GM12878 (cell line): ENCODE measurements around the gene CSTF1. TPM values are rescaled to one million over a fixed set of nuclear protein-coding genes. Genes with fewer than 3 reads are reported as not detected.

Experiments
- ATAC-seq: fragments of 200-7000 bp; cut with Tn5 transposase; 3 replicates; pipeline ENCODE4 v1.9.1; 2020; ENCODE audit warnings: mild to moderate bottlenecking, moderate library complexity
- BruUV-seq: library from RNA; stranded (reverse); fragments of 400-500 nt; replicated peaks from 2 replicates; lab custom pipeline; 2021; lab: Mats Ljungman, UMichigan
- CTCF ChIA-PET: fragments of 300-600 bp; sonication (Branson Sonifier 250); formaldehyde crosslinking; extraction: SDS; loops from one replicate; lab custom pipeline; 2021; ENCODE audit warnings: inconsistent platforms; lab: Yijun Ruan, JAX
- POLR2A ChIA-PET: fragments of 350-600 bp; formaldehyde crosslinking; extraction: SDS; loops from one replicate; lab custom pipeline; 2021; ENCODE audit warnings: inconsistent platforms; lab: Charles Lee
- RAD21 ChIA-PET: fragments of 300-600 bp; sonication (Branson Sonifier 250); formaldehyde crosslinking; loops from one replicate; lab custom pipeline; 2023; ENCODE audit warnings: antibody characterized with exemption; ENCODE audit not compliant: unreplicated experiment; lab: Charles Lee
- SMC1A ChIA-PET: fragments of 300-600 bp; sonication (Branson Sonifier 250); formaldehyde crosslinking; loops from one replicate; lab custom pipeline; 2023; ENCODE audit not compliant: unreplicated experiment, uncharacterized antibody; lab: Charles Lee
- DNase-seq: peaks from one replicate; pipeline ENCODE4 v3.0.0-alpha.2; 2011; ENCODE audit warnings: low read depth, low spot score
- FAIRE-seq: peaks from 3 replicates; lab custom pipeline; 2011; peaks lifted over from hg19 to GRCh38; lab: Jason Lieb, UNC
- H2AFZ ChIP-seq: 2 replicates; pipeline ENCODE4 v1.6.0; 2011; ENCODE audit warnings: low read depth, low read length, control low read depth; ENCODE audit not compliant: control insufficient read depth
- H3K27ac ChIP-seq: 2 replicates; pipeline ENCODE4 v1.5.1; 2011; ENCODE audit warnings: control low read depth; ENCODE audit not compliant: control insufficient read depth, insufficient read depth
- H3K27me3 ChIP-seq, 2 experiments: replicated peaks in 1 of 2; 2 replicates each; pipeline versions ENCODE4 v1.6.0 to v1.6.1; 2011; ENCODE audit warnings: low read length in 1 of 2; ENCODE audit not compliant: control insufficient read depth in 2 of 2, insufficient read depth in 2 of 2
- H3K36me3 ChIP-seq, 2 experiments: 2 replicates each; pipeline ENCODE4 v1.5.1; 2011; ENCODE audit warnings: low read length in 1 of 2; ENCODE audit not compliant: control insufficient read depth in 2 of 2, insufficient read depth in 2 of 2
- H3K4me1 ChIP-seq: 2 replicates; pipeline ENCODE4 v1.6.1; 2011; ENCODE audit warnings: mild to moderate bottlenecking, low read length, moderate library complexity, mixed read lengths; ENCODE audit not compliant: control insufficient read depth, insufficient read depth
- H3K4me2 ChIP-seq: 2 replicates; pipeline ENCODE4 v1.6.0; 2011; ENCODE audit warnings: control low read depth; ENCODE audit not compliant: control insufficient read depth, insufficient read depth
- H3K4me3 ChIP-seq: fragments of 200-600 bp; sonication (generic); 2 replicates; pipeline ENCODE4 v1.5.1; 2016
- H3K79me2 ChIP-seq: 2 replicates; pipeline ENCODE4 v1.6.0; 2011; ENCODE audit warnings: low read length; ENCODE audit not compliant: control insufficient read depth, insufficient read depth
- H3K9ac ChIP-seq: 2 replicates; pipeline ENCODE4 v1.8.0; 2011; ENCODE audit warnings: low read length, control low read depth, mixed read lengths; ENCODE audit not compliant: control insufficient read depth, insufficient read depth
- H3K9me3 ChIP-seq: replicated peaks from 3 replicates; pipeline ENCODE4 v1.5.1; 2011; ENCODE audit warnings: mild to moderate bottlenecking, low read length; ENCODE audit not compliant: control insufficient read depth, insufficient read depth
- H4K20me1 ChIP-seq: 2 replicates; pipeline ENCODE4 v1.6.0; 2011; ENCODE audit not compliant: control insufficient read depth, insufficient read depth
- HDAC6 ChIP-seq: fragments of 200-600 bp; sonication (generic); IDR thresholded peaks from one replicate; pipeline ENCODE4 v1.8.0; 2017; ENCODE audit warnings: antibody characterized with exemption; ENCODE audit not compliant: unreplicated experiment
- MXI1 ChIP-seq: fragments of 150-350 bp; IDR thresholded peaks from 2 replicates; pipeline ENCODE4 v1.6.1; 2011; ENCODE audit warnings: low read depth, mild to moderate bottlenecking, inconsistent platforms, low read length, improper control_type of control experiment
- POLR2A ChIP-seq: IDR thresholded peaks from 2 replicates; pipeline ENCODE4 v1.6.1; 2011; ENCODE audit warnings: low read depth, mild to moderate bottlenecking, low read length
- RBBP5 ChIP-seq: fragments of 200-600 bp; sonication (generic); conservative IDR thresholded peaks from 2 replicates; pipeline ENCODE4 v1.6.1; 2016
- RELA ChIP-seq: fragments of 450-650 bp; IDR thresholded peaks from 2 replicates; pipeline ENCODE4 v1.8.0; 2014; ENCODE audit warnings: borderline replicate concordance; ENCODE audit not compliant: partially characterized antibody
- SMC3 ChIP-seq: IDR thresholded peaks from 2 replicates; pipeline ENCODE4 v1.6.1; 2011; ENCODE audit warnings: low read length, improper control_type of control experiment, borderline replicate concordance
- TCF3 ChIP-seq: IDR thresholded peaks from 2 replicates; pipeline ENCODE4 v1.6.1; 2012; ENCODE audit warnings: low read depth, mild to moderate bottlenecking, low read length, borderline replicate concordance; ENCODE audit not compliant: insufficient read depth
- WGBS: methylation state at CpG from one replicate; pipeline ENCODE4 v1.1.6; 2016; ENCODE audit warnings: low lambda C conversion rate; ENCODE audit not compliant: insufficient replicate concordance, insufficient coverage; ENCODE audit errors: missing lambda C conversion rate; 5-methylcytosine and 5-hydroxymethylcytosine counted together
- in situ Hi-C: fragments of 300-500 bp; cut with MboI; formaldehyde crosslinking; loops from 9 replicates; pipeline ENCODE4 v1.14.3; 2018; ENCODE audit warnings: mixed read lengths
- intact Hi-C: fragments of 100-400 bp; cut with micrococcal nuclease; formaldehyde crosslinking; loops from one replicate; pipeline ENCODE4 v1.14.2; 2022; ENCODE audit not compliant: unreplicated experiment
- polyA plus RNA-seq, 11 experiments: library from polyadenylated mRNA; depleted of rRNA in 4 of 11; unstranded in 6 of 11; stranded (reverse) in 5 of 11; fragments of >200 nt; fragmentation: Nextera tagmentation in 4 of 11; fragmentation: Illumina TruSeq in 1 of 11; extraction: Ambion mirVana in 4 of 11; extraction: Trizol in 1 of 11; gene quantifications; 1 replicate in 1 of 11; 2 replicates in 10 of 11; pipeline versions ENCODE4 v1.2.1 to v1.2.3, GENCODE V29; 2011 to 2016; ENCODE audit warnings: inconsistent platforms in 2 of 11, missing spikeins in 2 of 11, low read depth in 1 of 11
- total RNA-seq, 4 experiments: library from RNA; depleted of rRNA in 3 of 4; stranded (reverse); fragments of >200 nt in 3 of 4; fragmentation: Illumina TruSeq in 1 of 4; extraction: Trizol in 1 of 4; gene quantifications; 2 replicates each; pipeline versions ENCODE4 v1.2.1 to v1.2.3, GENCODE V29; 2013 to 2021
- TF ChIP-seq, protein P1 (sequence below): fragments of 450-650 bp; IDR thresholded peaks from 2 replicates; pipeline ENCODE4 v1.6.1; 2016; ENCODE audit warnings: mild to moderate bottlenecking
- TF ChIP-seq, protein P2 (sequence below): fragments of 450-650 bp; IDR thresholded peaks from 2 replicates; pipeline ENCODE4 v1.6.1; 2017; ENCODE audit warnings: low read depth, mild to moderate bottlenecking, moderate library complexity
- TF ChIP-seq, protein P3 (sequence below): fragments of 450-650 bp; IDR thresholded peaks from 2 replicates; pipeline ENCODE4 v1.6.1; 2018; ENCODE audit warnings: borderline replicate concordance, mild to moderate bottlenecking; ENCODE audit not compliant: partially characterized antibody
- TF ChIP-seq, protein P4 (sequence below): fragments of 450-650 bp; IDR thresholded peaks from 2 replicates; pipeline ENCODE4 v1.6.1; 2017; ENCODE audit warnings: mild to moderate bottlenecking, moderate library complexity
- TF ChIP-seq, protein P5 (sequence below): fragments of 150-350 bp; IDR thresholded peaks from 2 replicates; pipeline ENCODE4 v1.6.1; 2014; ENCODE audit warnings: mild to moderate bottlenecking, low read depth, low read length

The CSTF1 gene
- total and polyA plus RNA-seq, 10 of the 15 experiments (the other 5 are each of a cell fraction or from before 2014, with no cell fraction given): 41.8 to 89.1 (median 50.1) TPM

DNA sequence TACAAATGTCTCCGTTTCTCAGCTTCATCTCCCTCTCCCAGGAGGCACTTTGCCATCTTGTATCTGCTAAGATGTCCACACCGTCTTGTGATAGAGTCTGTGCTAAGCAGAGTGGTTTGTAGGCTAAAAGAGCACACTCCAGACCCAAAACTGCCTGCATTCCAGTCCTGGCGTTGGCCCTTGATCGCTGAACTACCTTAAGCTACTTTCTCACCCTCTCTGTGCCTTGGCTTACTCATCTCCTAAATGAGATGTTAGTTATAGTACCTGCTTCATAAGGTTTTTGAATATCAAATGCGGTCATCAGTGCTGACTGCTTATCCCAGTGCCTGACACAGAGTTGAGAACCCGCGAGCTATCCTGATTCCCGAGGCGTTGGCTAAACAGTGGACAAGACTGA, 33.6 kb downstream of the CSTF1 start:
- POLR2A ChIA-PET: no interaction called here
- TF ChIP-seq MXI1 (no peak), RBBP5 (no peak), TCF3 (no peak), RELA (no peak), HDAC6 (no peak), SMC3 (no peak), POLR2A (no peak)
- TF ChIP-seq, protein P1, sequence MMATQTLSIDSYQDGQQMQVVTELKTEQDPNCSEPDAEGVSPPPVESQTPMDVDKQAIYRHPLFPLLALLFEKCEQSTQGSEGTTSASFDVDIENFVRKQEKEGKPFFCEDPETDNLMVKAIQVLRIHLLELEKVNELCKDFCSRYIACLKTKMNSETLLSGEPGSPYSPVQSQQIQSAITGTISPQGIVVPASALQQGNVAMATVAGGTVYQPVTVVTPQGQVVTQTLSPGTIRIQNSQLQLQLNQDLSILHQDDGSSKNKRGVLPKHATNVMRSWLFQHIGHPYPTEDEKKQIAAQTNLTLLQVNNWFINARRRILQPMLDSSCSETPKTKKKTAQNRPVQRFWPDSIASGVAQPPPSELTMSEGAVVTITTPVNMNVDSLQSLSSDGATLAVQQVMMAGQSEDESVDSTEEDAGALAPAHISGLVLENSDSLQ: no peak
- TF ChIP-seq, protein P2, sequence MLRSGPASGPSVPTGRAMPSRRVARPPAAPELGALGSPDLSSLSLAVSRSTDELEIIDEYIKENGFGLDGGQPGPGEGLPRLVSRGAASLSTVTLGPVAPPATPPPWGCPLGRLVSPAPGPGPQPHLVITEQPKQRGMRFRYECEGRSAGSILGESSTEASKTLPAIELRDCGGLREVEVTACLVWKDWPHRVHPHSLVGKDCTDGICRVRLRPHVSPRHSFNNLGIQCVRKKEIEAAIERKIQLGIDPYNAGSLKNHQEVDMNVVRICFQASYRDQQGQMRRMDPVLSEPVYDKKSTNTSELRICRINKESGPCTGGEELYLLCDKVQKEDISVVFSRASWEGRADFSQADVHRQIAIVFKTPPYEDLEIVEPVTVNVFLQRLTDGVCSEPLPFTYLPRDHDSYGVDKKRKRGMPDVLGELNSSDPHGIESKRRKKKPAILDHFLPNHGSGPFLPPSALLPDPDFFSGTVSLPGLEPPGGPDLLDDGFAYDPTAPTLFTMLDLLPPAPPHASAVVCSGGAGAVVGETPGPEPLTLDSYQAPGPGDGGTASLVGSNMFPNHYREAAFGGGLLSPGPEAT: no peak
- TF ChIP-seq, protein P3, sequence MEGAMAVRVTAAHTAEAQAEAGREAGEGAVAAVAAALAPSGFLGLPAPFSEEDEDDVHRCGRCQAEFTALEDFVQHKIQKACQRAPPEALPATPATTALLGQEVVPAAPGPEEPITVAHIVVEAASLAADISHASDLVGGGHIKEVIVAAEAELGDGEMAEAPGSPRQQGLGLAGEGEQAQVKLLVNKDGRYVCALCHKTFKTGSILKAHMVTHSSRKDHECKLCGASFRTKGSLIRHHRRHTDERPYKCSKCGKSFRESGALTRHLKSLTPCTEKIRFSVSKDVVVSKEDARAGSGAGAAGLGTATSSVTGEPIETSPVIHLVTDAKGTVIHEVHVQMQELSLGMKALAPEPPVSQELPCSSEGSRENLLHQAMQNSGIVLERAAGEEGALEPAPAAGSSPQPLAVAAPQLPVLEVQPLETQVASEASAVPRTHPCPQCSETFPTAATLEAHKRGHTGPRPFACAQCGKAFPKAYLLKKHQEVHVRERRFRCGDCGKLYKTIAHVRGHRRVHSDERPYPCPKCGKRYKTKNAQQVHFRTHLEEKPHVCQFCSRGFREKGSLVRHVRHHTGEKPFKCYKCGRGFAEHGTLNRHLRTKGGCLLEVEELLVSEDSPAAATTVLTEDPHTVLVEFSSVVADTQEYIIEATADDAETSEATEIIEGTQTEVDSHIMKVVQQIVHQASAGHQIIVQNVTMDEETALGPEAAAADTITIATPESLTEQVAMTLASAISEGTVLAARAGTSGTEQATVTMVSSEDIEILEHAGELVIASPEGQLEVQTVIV: no peak
- TF ChIP-seq, protein P4, sequence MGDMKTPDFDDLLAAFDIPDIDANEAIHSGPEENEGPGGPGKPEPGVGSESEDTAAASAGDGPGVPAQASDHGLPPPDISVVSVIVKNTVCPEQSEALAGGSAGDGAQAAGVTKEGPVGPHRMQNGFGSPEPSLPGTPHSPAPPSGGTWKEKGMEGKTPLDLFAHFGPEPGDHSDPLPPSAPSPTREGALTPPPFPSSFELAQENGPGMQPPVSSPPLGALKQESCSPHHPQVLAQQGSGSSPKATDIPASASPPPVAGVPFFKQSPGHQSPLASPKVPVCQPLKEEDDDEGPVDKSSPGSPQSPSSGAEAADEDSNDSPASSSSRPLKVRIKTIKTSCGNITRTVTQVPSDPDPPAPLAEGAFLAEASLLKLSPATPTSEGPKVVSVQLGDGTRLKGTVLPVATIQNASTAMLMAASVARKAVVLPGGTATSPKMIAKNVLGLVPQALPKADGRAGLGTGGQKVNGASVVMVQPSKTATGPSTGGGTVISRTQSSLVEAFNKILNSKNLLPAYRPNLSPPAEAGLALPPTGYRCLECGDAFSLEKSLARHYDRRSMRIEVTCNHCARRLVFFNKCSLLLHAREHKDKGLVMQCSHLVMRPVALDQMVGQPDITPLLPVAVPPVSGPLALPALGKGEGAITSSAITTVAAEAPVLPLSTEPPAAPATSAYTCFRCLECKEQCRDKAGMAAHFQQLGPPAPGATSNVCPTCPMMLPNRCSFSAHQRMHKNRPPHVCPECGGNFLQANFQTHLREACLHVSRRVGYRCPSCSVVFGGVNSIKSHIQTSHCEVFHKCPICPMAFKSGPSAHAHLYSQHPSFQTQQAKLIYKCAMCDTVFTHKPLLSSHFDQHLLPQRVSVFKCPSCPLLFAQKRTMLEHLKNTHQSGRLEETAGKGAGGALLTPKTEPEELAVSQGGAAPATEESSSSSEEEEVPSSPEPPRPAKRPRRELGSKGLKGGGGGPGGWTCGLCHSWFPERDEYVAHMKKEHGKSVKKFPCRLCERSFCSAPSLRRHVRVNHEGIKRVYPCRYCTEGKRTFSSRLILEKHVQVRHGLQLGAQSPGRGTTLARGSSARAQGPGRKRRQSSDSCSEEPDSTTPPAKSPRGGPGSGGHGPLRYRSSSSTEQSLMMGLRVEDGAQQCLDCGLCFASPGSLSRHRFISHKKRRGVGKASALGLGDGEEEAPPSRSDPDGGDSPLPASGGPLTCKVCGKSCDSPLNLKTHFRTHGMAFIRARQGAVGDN: no peak
- TF ChIP-seq, protein P5, sequence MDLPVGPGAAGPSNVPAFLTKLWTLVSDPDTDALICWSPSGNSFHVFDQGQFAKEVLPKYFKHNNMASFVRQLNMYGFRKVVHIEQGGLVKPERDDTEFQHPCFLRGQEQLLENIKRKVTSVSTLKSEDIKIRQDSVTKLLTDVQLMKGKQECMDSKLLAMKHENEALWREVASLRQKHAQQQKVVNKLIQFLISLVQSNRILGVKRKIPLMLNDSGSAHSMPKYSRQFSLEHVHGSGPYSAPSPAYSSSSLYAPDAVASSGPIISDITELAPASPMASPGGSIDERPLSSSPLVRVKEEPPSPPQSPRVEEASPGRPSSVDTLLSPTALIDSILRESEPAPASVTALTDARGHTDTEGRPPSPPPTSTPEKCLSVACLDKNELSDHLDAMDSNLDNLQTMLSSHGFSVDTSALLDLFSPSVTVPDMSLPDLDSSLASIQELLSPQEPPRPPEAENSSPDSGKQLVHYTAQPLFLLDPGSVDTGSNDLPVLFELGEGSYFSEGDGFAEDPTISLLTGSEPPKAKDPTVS: no peak

More for the DNA sequence above, 33.6 kb downstream of the CSTF1 start:
- H2AFZ ChIP-seq: no peak overlapping the region
- DNase-seq (no peak), FAIRE-seq (no peak), ATAC-seq (no peak)
- no peaks in the 10 kb centered on the region for H3K9me3 ChIP-seq
- no peaks in the 10 kb centered on the region for H3K79me2 ChIP-seq
- no TSS peak for BruUV-seq
- in situ Hi-C loops (no loop called here), intact Hi-C loops (no loop called here)
- 91% methylated on average over 9 of the region's 9 CpGs for WGBS
- no peak overlapping the region for H3K9ac ChIP-seq
- no peak overlapping the region for H3K27ac ChIP-seq
- H3K4me3 ChIP-seq: no peak overlapping the region
- no peak overlapping the region for H3K4me2 ChIP-seq
- H4K20me1 ChIP-seq: no peaks in the 10 kb centered on the region
- no peaks in the 10 kb centered on the region for H3K27me3 ChIP-seq
- ChIA-PET RAD21 (no interaction called here), CTCF (interaction anchor here (0.6 to 0.9 kb wide), 2 partner anchors 27 to 117 kb away, joined by 3 read pairs; no protein-coding TSS in a partner anchor), SMC1A (interaction anchor here (0.9 to 1.7 kb wide), 3 partner anchors 8 to 147 kb away, joined by 3 to 7 read pairs (median 4); no protein-coding TSS in a partner anchor)
- H3K36me3 ChIP-seq: no peaks in the 10 kb centered on the region
- H3K4me1 ChIP-seq: peaks cover 14% of the 10 kb centered on the region
